ENCODE measurements around the gene RIC1. TPM values are rescaled to one million over a fixed set of nuclear protein-coding genes. Genes with fewer than 3 reads are reported as not detected.
"Not testable (repeated sequence)": the region's sequence is repeated elsewhere in the genome, so short reads cannot be mapped to it uniquely, and the experiment has no call there.

Gene RIC1
- total RNA-seq, 1 donor from 2014 or later, result 23.9 TPM

- no peaks in the 10 kb centered on the region for H3K4me1 ChIP-seq
- intact Hi-C loops (cut with DNase I), result no loop called here
- DNase-seq (no peak), ATAC-seq (no peak)
- H3K4me3 ChIP-seq, result no peak overlapping the region
- TF ChIP-seq CTCF (IDR thresholded peaks at IDR 0.05), result no peak
- peaks cover 70% of the 10 kb centered on the region for H3K36me3 ChIP-seq
- no peak overlapping the region for H3K27ac ChIP-seq
- H3K9me3 ChIP-seq, result no peaks in the 10 kb centered on the region
- H3K27me3 ChIP-seq, result no peaks in the 10 kb centered on the region
Measured at GRCh38 chr9:5764130-5764868, 135.4 kb downstream of the RIC1 start.

GRCh38 chr9:5767968-5768932, 139.3 kb downstream of the RIC1 start:
- DNase-seq (no peak), ATAC-seq (no peak)
- intact Hi-C loops (cut with DNase I), result no loop called here
- no peak overlapping the region for H3K4me3 ChIP-seq
- no peaks in the 10 kb centered on the region for H3K9me3 ChIP-seq
- H3K36me3 ChIP-seq, result peaks cover 95% of the 10 kb centered on the region
- H3K27me3 ChIP-seq, result no peaks in the 10 kb centered on the region
- no peaks in the 10 kb centered on the region for H3K4me1 ChIP-seq
- TF ChIP-seq CTCF (IDR thresholded peaks at IDR 0.05), result no peak
- H3K27ac ChIP-seq, result no peak overlapping the region

GRCh38 chr9:5773324-5773999, 144.6 kb downstream of the RIC1 start:
- H3K9me3 ChIP-seq, result no peaks in the 10 kb centered on the region
- no peak overlapping the region for H3K4me3 ChIP-seq
- no peaks in the 10 kb centered on the region for H3K4me1 ChIP-seq
- peaks cover 97% of the 10 kb centered on the region for H3K36me3 ChIP-seq
- no peak for ATAC-seq
- no peak overlapping the region for H3K27ac ChIP-seq
- DNase-seq, result no peak
- H3K27me3 ChIP-seq, result no peaks in the 10 kb centered on the region
- intact Hi-C loops (cut with DNase I), result no loop called here
- no peak for TF ChIP-seq CTCF (IDR thresholded peaks at IDR 0.05)

- intact Hi-C loops (cut with DNase I), result no loop called here
- H3K9me3 ChIP-seq, result no peaks in the 10 kb centered on the region
- H3K4me1 ChIP-seq, result no peaks in the 10 kb centered on the region
- no peak overlapping the region for H3K4me3 ChIP-seq
- no peak for TF ChIP-seq CTCF (IDR thresholded peaks at IDR 0.05)
- ATAC-seq (no peak), DNase-seq (no peak)
- H3K27me3 ChIP-seq, result no peaks in the 10 kb centered on the region
- H3K27ac ChIP-seq, result no peak overlapping the region
- H3K36me3 ChIP-seq, result peaks cover 70% of the 10 kb centered on the region
Measured at GRCh38 chr9:5778805-5779204, 149.9 kb downstream of the RIC1 start.

- DNase-seq; H3K4me1 ChIP-seq; H3K27me3 ChIP-seq; intact Hi-C loops (cut with DNase I); H3K4me3 ChIP-seq; ATAC-seq; H3K27ac ChIP-seq; H3K9me3 ChIP-seq: not testable (repeated sequence)
- peaks cover 60% of the 10 kb centered on the region for H3K36me3 ChIP-seq
Measured at GRCh38 chr9:5779705-5780218, 150.9 kb downstream of the RIC1 start.

- H3K27ac ChIP-seq; H3K4me3 ChIP-seq; H3K27me3 ChIP-seq; intact Hi-C loops (cut with DNase I); ATAC-seq; DNase-seq; H3K4me1 ChIP-seq; H3K9me3 ChIP-seq: not testable (repeated sequence)
- peaks cover 39% of the 10 kb centered on the region for H3K36me3 ChIP-seq
Measured at GRCh38 chr9:5783420-5783819, 154.5 kb downstream of the RIC1 start.

All from upper lobe of right lung (tissue), 1 donor.